Inflammatory macrophage (primary cell): ENCODE measurements around the gene ERCC6L.
A peak's percentile ranks its signal among the peaks of the same experiment; 100 is the strongest.
"Not testable (repeated sequence)": the region's sequence is repeated elsewhere in the genome, so short reads cannot be mapped to it uniquely, and the experiment has no call there.

Source experiments
- DNase-seq, 2 donors: peaks; one replicate each; pipeline ENCODE4 v3.0.0-alpha.2; 2020 to 2022

The ERCC6L gene

GRCh38 chrX:72247206-72247942 is 8.5 kb upstream of the ERCC6L start:
- no peak for DNase-seq

- DNase-seq = peak; percentile 23 to 43
Observed at GRCh38 chrX:72245461-72246089, 6.7 kb upstream of the ERCC6L start.

GRCh38 chrX:72243472-72243871 is 4.6 kb upstream of the ERCC6L start:
- no peak for DNase-seq

- no peak for DNase-seq
Observed at GRCh38 chrX:72240976-72241375, 2.1 kb upstream of the ERCC6L start.

GRCh38 chrX:72238183-72238582 is 644 bp downstream of the ERCC6L start:
- no peak for DNase-seq

GRCh38 chrX:72236841-72237240 is 2.0 kb downstream of the ERCC6L start:
- no peak for DNase-seq

- no peak for DNase-seq
Observed at GRCh38 chrX:72230290-72230689, 8.5 kb downstream of the ERCC6L start.

GRCh38 chrX:72220375-72220774 is 18.5 kb downstream of the ERCC6L start:
- DNase-seq = not testable (repeated sequence)

- peak in 1 of 2 donors; percentile 13 for DNase-seq
Observed at GRCh38 chrX:72216973-72217372, 21.9 kb downstream of the ERCC6L start.

- DNase-seq = no peak
Observed at GRCh38 chrX:72208126-72208800, 30.6 kb downstream of the ERCC6L start.

GRCh38 chrX:72207366-72207765 is 31.5 kb downstream of the ERCC6L start:
- no peak for DNase-seq

- no peak for DNase-seq
Observed at GRCh38 chrX:72205706-72206105, 33.1 kb downstream of the ERCC6L start.

GRCh38 chrX:72203421-72203820 is 35.4 kb downstream of the ERCC6L start:
- DNase-seq = no peak

- DNase-seq = no peak
Observed at GRCh38 chrX:72202792-72203401, 35.9 kb downstream of the ERCC6L start.

GRCh38 chrX:72201836-72202536 is 36.8 kb downstream of the ERCC6L start:
- DNase-seq = no peak

GRCh38 chrX:72182924-72183323 is 55.9 kb downstream of the ERCC6L start:
- no peak for DNase-seq

GRCh38 chrX:72181178-72182125 is 57.4 kb downstream of the ERCC6L start, which contains the start of gene PIN4:
PIN4 (plus strand) TSS chrX:72181757; CDS start chrX:72181786, 29 bp downstream.
- DNase-seq = peak; percentile 94

- DNase-seq = peak; percentile 14 to 19
Observed at GRCh38 chrX:72180539-72180938, 58.3 kb downstream of the ERCC6L start.

- DNase-seq = no peak
Observed at GRCh38 chrX:72176981-72177380, 61.8 kb downstream of the ERCC6L start.

- not testable (repeated sequence) for DNase-seq
Observed at GRCh38 chrX:72176289-72176688, 62.5 kb downstream of the ERCC6L start.

GRCh38 chrX:72169008-72169728 is 69.7 kb downstream of the ERCC6L start:
- DNase-seq = peak; percentile 41 to 62
